ENCODE data around the gene IMP4.
"Not testable (repeated sequence)": the region's sequence is repeated elsewhere in the genome, so short reads cannot be mapped to it uniquely, and the experiment has no call there.

IMP4 gene, protein sequence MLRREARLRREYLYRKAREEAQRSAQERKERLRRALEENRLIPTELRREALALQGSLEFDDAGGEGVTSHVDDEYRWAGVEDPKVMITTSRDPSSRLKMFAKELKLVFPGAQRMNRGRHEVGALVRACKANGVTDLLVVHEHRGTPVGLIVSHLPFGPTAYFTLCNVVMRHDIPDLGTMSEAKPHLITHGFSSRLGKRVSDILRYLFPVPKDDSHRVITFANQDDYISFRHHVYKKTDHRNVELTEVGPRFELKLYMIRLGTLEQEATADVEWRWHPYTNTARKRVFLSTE

DNA sequence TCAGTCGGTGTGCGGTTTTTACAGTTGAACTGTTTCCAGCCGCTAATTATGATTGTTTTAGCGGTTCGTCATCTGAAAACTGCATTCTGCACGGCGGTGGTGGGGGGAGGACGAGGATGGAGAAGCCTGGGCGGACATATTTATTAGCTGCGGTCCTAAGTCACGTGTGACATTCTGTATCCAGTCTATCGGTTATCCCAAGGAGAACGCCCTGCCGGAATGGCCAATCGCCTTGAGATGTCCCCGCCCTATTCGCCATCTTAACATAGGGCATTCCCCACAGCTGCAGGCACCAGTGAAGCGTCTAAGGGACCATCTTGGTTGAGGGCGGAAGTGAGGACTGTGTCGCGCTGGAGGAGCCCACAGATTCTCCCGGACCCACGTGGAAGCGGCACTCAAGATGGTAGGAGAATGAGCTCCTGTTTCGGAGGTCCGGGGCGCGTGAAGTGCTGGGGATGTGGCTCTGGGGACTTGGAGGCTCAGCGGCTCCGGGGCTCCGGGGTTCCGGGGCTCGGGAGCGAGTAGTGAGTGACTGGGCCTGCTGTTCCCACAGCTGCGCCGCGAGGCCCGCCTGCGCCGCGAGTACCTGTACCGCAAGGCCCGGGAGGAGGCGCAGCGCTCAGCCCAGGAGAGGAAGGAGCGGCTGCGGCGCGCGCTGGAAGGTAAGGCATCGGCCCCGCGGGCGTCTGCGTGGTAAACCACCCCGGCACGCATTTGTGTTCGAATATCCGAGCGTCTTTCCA lies at the start of gene IMP4:
Gene IMP4, plus strand, starts transcription at position 365 of the 743 bp plus-strand sequence. Its CDS starts 36 bp downstream, at position 401.
- DNase-seq (ENCODE audit: low read depth): peak; percentile 100

DNA sequence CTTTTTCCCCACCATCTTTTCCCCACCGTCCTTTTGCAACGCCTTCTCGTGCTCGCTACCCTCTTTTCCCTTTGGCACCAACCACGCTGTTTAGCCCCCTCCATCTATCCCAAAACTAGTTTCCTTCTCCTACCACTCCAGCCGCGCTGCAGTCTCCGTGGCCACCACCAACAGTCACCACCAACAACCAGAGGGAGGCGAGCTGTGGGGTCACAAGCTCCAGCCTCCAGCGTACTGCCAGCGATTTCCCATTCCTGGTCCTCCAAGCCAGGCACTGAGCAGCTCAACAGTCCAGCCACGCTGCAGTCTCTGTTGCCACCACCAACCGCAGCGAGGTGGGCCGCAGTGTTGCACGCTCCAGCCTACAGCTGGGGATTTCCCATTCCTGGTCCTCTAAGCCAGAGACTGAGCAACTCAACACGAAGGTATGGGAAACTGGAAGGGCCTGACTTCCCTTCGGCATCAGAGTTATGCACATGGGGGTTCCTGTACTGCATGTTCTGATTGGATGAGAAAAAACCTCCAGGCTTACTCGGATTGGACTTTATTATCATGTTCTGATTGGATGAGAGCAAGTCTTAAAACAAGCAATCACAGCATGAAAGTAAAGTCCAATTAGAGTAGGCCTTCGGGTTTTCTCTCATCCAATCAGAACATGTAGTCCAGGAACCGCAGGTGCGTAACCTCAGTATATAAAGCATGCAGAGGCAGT lies 42.3 kb upstream of the IMP4 start:
- DNase-seq (ENCODE audit: low read depth): no peak

DNA sequence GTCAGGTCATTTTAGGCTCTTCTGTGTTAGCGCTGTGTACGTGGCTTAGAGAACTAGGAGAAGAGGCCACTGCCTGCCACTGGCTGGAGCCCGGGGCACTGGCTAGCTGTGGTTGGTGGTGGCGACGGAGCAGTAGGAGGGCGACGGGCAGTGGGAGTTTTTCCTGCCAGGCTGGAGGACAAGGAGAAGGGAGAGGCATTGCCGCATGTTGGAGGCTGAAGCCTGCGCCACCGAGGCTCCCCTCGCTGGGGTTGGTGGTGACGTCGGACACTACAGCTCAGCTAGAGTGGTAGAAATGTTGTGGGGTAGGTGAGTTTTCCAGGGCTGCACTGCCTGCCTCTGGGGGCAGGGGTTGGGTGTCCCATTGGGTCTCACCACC lies 41.7 kb upstream of the IMP4 start:
- no peak for DNase-seq (ENCODE audit: low read depth)

DNA sequence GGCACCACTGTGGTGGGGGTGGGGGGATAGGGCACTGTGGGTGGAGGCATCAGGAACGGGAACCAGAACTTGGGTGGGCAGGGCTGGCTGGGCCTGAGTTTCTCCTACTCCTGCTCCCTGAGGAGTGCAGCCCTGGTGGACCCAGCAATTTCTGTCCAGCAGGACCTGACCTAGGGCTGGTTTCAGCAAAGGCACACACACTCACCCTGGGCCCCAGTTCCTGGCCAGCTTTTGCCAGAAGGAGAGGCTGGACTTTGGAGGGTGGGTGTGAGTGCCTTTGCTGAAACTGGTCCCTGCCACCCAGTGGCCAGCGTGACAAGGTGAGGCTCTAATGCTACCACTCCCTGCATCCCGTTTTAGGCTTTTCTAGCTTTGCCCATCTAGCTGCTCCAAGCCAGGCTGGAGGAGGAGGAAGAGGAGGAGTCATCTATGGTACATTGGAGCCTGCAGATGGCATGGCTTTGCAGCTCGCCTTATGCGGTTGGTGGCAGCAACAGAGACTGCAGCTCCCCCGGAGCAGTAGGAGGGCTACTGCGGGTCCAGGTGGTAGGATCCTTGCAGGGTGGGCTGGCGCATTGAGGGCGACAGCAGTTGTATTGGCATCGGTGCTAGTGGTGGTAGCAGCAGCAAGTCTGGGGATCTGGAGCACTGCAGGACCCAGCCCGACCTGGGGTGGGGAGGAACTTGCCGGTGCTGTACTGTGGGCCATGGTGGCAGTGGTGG lies 40.4 kb upstream of the IMP4 start:
- no peak for DNase-seq (ENCODE audit: low read depth)

DNA sequence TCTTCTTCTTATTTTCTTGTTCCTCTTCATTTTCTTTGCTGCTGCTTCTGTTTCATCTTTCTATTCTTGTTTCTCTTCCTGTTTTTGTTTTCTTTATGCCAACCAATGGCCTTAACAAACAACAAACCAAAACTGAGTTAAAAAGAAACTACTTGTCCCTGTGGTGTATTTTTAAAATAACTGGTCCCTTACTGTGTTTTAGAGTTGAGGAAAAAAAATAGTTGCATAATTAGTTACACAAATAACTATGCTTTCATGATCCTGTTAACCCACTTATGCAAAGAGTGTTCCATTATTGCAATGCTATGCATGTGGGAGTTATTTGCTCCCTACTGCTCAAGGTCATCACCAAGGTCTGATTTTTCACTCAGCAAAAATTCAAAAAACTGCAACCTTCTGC lies 39.5 kb upstream of the IMP4 start:
- no peak for DNase-seq (ENCODE audit: low read depth)

DNA sequence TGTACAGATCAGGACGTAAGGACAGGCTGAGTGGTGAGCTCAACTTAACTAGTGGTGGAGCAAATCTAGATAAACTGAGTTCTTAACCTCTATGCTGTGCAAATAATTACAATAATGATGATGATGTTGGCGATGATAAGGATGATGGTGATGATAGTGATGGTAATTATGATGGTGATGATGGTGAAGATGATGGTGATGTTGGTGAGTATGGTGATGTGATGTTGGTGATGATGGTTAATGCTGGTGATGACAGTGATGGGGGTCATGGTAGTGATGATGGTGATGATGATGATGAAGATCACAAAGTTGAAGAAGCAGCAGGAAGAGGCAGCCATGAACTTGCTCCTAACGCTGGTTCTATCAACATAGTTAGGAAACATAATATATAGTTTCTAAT lies 38.0 kb upstream of the IMP4 start:
- no peak for DNase-seq (ENCODE audit: low read depth)

DNA sequence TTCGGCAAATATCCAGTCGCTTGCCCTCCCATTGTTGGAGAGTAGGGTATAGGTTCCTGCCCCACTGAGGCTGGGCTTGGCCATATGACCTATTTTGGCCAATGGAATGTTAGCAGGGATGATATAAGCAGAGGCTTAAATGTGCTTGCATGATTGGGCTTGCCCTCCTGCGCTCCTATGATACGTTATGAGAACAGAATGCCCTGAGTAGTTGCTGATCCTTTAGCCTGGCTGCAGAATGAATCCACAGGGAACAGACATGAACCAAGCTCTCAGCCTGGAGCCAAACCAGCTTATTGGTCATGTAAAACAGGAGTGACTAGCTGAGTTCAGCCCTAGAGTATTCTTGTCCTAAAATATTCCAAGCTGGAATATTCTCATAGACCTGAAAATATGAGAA lies 34.8 kb upstream of the IMP4 start:
- no peak for DNase-seq (ENCODE audit: low read depth)

DNA sequence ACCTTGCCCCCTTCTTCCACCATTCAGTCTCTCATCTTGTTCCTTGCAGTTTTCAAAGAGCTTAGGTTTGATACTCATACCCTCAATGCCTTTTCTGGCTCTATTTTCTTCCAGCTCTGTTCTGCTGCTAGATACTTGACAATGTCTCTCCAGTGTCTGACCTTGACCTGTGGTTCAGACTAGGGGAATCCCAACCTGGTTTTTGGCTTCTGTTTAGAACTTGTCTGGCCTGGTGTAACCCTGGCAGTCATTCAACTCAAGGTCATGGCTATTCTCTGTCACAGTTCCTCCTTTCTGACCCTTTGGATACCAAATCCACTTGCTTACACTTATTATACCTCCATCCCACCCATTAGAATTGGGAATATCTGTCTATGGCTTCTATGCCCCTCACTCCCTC lies 31.8 kb upstream of the IMP4 start:
- DNase-seq (ENCODE audit: low read depth): no peak

DNA sequence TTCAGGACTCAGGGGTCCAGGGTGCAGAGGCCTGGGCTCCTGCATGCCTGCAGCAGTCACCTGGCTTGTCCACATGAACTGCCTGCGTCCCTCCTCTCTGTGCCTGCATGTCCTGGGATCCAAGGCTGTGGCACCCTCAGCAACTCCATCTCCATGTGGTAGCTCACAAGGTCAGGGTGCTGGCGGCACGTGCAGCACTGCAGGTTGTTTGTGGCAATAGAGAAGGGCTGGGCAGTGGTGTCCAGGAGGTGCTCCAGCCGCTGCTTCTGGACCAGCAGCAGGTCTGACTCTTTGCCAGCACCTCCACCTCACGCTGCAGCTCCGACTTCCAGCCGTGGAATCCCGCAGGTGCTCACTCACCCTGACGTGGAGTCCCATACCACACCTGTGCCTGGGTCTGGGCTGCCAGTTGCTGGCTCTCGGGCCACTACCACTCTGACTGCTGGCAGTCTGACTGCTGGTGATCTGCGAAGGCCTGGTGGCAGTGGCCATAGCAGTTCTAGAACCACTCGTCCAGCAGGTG lies 28.8 kb upstream of the IMP4 start:
- no peak for DNase-seq (ENCODE audit: low read depth)

DNA sequence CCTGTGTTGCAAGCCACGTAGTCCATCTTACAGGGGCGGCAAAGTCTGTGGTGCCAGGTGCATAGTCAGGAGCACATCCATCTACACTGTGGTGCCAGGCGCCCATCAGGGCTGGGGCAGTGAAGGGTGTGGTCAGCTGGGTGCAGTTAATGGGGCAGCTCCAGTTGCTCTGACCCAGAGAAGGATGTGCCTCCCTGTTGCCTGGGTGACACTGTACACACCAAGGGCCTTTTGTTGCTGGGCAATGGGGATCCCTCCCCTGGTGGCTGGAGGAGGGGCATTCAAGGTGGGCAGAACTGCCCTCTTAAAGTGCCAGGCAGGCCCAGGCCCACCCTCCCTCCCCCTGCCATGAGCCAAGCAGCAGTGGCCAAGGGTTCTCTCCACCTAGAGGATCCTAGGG lies 28.3 kb upstream of the IMP4 start:
- DNase-seq (ENCODE audit: low read depth): no peak

DNA sequence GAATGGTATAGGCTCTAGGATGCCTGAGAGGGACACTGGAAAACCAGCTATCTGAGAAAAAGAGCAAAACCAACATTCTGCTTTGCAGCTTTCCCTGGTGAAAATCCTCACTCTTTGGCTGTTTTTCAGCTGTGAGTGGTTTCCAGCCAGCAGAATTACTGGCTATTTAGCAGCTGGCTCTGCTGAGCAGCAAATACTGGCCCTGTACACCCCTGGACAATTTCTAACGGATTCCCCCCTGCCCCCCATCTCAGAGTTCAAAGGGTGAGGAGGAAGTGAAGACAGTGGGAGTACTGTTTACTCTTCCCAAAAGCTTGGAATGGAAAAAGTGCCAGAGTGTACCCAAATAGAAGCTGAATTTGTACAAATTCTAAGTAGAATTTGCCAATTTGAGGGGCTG lies 26.1 kb upstream of the IMP4 start:
- DNase-seq (ENCODE audit: low read depth): no peak

DNA sequence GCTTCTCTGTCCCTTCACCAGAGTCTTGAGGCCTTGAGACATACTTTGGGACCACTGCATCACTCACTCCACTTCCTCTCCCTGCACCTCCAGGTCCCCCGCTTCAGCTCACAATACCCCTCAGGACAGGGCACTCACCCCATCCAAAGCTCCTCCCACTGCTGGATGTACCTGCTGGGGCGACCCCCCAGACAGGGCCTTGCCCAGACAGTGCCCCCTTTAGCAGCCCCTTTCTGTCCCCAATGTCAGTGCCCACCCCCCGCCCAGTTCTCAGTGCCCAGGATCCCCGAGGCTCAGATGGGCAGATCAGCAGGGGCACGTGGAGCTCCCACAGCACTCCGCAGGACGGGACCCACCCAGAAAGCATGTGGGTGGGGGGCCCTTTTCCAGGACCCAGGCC lies 23.8 kb upstream of the IMP4 start:
- DNase-seq (ENCODE audit: low read depth): no peak

DNA sequence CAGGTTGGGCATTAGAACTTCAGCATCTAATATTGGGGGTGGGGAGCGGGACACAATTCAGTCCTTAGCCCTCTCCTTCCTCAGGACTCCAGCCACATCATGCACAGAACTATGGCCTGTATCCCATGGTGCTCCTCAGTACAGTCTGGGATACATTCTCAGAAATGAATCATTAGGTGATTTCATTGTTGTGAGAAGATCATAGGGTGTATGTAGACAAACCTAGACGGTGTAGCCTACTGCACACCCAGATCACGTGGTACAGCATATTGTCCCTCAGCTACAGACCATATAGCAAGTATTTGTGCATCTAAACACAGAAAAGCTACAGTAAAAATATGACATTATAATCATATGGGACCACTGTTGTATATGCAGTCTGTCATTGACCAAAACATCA lies 23.2 kb upstream of the IMP4 start:
- no peak for DNase-seq (ENCODE audit: low read depth)

DNA sequence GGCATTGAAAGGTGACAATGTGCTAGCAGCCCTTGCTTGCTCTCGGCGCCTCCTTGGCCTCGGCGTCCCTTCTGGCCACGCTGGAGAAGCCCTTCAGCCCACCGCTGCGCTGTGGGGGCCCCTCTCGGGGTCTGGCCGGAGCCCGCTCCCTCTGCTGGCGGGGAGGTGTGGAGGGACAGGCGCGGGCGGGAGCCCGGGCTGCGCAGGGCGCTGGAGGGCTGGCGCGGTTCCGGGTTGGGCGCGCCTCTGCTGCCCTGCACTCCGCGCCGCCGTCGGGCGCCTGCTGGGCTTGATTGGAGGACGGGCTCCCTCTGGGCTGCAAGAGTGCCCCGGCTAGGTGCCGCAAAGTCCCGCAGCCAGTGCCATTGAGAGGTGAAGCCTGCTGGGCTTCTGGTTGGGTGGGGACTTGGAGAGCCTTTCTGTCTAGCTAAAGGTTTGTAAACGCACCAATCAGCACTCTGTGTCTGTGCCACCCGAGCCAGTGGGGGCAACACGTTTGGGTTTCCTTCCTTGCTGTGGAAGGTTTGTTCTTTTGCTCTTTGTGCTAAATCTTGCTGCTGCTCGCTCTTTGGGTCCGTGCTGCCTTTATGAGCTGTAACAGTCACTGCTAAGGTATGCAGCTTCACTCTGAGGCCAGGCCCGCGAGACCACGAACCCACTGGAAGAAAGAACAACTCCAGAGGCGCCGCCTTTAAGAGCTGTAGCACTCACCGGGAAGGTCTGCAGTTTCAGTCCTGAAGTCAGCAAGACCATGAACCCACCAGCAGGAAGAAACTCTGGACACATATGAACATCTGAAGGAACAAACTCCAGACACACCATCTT lies 14.8 kb upstream of the IMP4 start:
- peak; percentile 35 for DNase-seq (ENCODE audit: low read depth)

DNA sequence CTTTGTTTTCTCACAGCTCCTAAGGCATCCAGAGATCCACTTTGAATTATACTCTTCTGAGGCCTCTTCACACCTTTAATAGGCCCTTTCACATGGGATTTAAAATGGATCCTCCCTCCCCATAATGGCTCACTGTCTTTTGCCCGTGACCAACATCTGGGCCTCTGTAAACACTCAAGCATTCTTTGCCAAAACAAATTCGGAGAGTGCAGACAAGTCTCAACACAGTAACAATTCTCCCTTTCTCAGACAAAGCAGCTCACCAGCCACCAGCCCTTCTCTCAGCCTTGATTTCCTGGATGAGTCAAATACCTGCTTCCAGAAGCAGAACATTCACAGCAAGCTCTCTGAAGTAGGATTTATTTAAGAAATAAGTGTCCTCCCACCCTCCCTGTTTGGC lies 14.0 kb upstream of the IMP4 start:
- DNase-seq (ENCODE audit: low read depth): no peak

DNA sequence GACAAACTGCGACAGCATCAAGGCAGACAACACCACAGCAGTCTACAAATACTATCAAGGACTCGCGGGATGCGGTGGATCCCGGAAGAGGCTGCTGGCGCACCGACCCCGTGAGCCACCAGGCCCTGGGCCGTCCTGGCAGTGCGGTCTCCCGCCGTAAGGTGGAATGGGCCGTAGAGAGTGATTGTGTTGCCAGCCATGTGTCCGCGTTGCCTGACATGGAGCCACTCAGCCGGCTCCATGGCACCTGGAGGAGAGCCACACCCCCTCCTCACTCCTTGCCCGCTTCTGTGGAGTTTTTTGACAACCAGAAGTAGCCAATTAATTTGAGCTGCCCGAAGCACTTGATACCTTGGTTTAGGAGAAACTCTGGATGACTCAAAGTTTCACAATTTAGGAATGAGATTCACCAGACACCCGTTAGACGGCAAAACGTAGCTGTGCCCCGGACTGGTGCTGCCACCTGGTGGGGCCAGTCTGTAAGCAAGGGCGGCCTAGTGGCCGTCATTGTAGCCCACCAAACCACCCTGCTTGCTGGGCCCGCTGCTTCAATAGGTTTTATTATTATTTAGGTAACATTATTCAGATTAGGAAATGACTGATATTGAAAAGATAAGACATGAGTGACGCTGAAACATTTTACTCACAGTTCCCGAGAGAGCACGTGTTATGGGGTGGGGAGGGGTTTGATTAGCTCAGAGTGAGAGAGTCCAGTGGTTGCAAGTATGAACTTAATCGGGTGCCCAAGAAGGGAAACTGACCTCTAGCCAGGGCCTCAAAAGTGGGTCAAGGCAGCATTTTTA lies 10.2 kb upstream of the IMP4 start:
- DNase-seq (ENCODE audit: low read depth): peak; percentile 72

DNA sequence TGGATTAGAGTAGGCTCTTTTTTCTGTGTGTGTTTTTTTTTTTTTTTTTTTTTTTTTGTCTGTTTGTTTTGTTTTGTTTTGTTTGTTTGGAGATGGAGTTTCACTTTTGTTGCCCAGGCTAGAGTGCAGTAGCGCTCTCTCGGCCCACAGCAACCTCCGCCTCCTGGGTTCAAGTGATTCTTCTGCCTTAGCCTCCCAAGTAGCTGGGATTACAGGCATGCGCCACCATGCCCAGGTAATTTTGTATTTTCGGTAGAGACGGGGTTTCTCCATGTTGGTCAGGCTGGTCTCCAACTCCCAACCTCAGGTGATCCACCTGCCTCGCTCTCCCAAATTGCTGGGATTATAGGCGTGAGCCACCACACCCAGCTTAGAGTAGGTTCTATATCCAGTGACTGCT lies 9.4 kb upstream of the IMP4 start:
- not testable (repeated sequence) for DNase-seq (ENCODE audit: low read depth)

DNA sequence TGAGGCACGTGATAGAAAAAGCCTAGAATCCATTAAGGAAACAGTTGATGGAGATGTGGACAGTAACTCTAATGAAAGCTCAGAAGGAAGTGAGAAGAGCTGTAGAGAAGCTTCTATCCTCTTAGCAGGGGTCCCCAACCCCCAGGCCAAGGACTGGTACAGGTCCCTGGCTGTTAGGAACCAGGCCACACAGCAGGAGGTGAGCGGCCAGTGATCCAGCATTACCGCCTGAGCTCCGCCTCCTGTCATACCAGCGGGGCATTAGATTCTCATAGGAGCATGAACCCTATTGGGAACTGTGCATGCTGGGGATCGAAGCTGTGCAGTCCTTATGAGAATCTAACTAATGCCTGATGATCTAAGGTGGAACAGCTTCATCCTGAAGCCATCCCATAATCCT lies 8.7 kb upstream of the IMP4 start:
- DNase-seq (ENCODE audit: low read depth): no peak

DNA sequence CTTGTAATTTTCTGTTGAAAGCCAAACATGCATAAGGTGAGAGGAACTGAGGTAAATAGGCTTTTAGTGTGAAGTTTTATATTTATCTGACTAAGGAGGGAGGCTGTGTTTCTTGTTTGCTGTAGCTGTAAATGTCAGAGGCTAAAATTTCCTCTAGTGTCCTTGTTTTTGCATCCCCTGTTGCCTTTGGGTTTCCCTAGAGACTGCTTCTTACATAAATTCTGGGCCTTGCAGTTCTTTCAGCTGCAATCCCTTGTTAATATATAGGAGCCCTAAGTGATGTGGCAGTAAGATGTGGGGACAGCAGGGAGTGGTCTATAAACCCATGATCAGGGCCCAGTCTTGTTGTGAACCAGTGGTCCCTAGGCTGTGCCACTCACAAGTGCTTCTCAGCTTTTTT lies 7.5 kb upstream of the IMP4 start:
- no peak for DNase-seq (ENCODE audit: low read depth)

DNA sequence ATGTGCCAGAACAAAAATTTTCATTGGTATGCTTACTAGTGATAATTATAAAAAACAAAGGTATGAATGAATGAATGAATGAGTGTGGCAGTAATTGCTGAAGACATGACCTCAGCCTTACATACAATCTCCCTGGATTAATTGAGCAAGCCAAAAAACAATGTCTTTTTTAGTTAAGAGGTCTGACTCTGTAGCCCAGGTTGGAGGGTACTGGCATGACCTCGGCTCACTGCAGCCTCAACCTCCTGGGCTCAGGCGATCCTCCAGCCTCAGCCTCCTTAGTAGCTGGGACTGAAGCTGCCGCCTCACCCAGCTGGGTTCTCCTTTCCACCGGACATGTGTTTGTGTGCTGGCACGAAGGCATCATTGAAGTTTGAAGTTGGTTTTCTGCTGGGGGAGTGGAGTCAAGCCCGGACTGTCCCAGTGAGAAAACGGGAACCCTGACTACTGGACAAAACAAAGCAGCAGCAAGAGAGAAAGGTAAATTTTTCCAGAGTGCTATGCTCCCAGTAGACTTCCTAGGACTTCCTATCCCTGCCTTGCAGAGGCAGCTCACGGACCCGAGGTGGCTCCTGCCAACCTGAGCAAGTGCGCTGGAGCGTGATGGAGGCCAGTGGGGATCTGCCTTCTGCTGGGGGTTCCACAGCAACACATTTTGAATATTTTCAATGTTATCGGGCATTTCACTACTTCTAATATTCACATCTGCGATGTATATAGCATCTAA lies 6.4 kb upstream of the IMP4 start:
- DNase-seq (ENCODE audit: low read depth): no peak
